ENCODE results near the gene TP63.

The TP63 gene

DNA sequence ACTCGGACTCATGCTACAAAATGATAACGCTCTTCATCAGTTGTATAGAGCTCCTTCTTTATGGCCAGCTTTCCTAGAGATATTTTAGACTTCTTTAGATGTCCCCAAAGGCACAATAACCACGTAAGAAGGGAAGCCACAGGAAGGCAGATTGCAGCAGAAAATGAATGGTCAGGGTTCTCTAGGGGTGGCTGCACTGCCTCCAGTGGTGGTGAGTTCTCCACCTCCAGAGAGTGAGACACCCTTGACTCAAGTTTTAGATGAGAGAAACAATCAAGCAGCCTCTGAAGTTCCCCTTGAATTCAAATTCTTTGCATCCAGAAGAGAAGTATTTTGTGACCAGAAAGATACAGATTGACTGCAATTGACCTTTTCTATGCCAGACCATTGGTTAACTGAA is 191.5 kb downstream of the TP63 start:
- H3K27me3 ChIP-seq (ENCODE audit: control insufficient read depth in 5 of 5, insufficient read depth in 4 of 5, low read length in 5 of 5): no peaks in the 10 kb centered on the region
- no peak overlapping the region for H3K9ac ChIP-seq (ENCODE audit: low read length in 5 of 5)
- H3K4me3 ChIP-seq (ENCODE audit: low read depth in 1 of 5, low read length in 5 of 5): no peak overlapping the region
- H3K27ac ChIP-seq (ENCODE audit: low read depth, low read length): no peak overlapping the region
- no peaks in the 10 kb centered on the region for H3K36me3 ChIP-seq (ENCODE audit: control insufficient read depth in 5 of 5, insufficient read depth in 5 of 5, low read length in 5 of 5)
- H3K4me1 ChIP-seq (ENCODE audit: control insufficient read depth in 5 of 5, insufficient read depth in 5 of 5, low read length in 5 of 5): no peaks in the 10 kb centered on the region
- H3K9me3 ChIP-seq (ENCODE audit: control insufficient read depth in 5 of 5, low read length in 5 of 5): no peaks in the 10 kb centered on the region

DNA sequence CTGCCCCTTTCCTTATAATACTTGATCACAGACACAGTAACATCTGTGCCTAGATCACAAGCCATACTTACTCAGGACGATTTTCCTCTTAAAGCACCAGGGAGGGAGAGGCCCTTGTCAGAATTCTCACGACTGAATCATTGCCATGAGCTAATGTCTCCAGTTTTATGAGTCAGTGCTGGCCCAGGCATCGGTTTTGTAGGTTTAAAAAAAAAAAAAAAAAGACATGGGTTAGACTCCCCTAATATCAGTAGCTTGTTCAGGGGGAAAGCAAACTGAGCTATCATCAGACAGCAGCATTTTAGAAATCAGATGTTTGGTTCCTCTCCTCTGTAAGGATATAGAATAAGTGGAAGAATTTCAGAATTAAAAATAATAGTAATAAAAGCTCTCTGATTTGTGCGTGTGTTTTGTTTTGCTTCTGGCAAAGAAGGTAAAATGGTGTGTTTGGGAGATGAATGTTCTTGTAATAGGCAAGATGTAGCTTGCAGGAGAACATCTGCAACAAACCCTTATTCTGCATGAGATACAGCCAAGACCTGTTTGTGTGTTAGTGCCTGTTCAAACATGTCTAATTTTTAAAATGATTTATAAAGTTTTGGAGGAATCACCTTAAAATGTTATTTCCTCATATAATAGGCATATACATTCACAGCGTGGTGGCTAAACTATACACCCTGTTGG is 193.6 kb downstream of the TP63 start:
- H3K36me3 ChIP-seq (ENCODE audit: control insufficient read depth in 5 of 5, insufficient read depth in 5 of 5, low read length in 5 of 5): no peaks in the 10 kb centered on the region
- no peaks in the 10 kb centered on the region for H3K4me1 ChIP-seq (ENCODE audit: control insufficient read depth in 5 of 5, insufficient read depth in 5 of 5, low read length in 5 of 5)
- H3K9ac ChIP-seq (ENCODE audit: low read length in 5 of 5): no peak overlapping the region
- H3K27me3 ChIP-seq (ENCODE audit: control insufficient read depth in 5 of 5, insufficient read depth in 4 of 5, low read length in 5 of 5): no peaks in the 10 kb centered on the region
- no peak overlapping the region for H3K27ac ChIP-seq (ENCODE audit: low read depth, low read length)
- no peak overlapping the region for H3K4me3 ChIP-seq (ENCODE audit: low read depth in 1 of 5, low read length in 5 of 5)
- H3K9me3 ChIP-seq (ENCODE audit: control insufficient read depth in 5 of 5, low read length in 5 of 5): no peaks in the 10 kb centered on the region

DNA sequence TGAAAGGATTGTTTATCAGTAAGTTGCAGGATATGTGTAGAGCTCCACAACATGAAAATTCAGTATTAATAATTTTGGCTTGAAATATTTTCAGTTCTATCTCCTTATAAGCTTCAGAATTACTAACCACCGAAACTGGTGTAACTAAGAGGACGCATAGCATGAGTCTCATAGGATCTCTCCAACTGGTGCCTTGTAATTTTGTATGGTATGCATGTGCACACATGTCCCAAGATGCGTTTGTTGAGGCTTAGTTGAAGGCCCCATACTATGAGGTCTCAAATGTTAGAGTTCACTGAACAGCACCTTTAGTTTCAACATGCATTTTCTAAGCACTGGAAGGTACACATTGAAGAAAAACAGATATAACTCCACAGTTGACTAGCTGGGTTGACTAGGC is 195.4 kb downstream of the TP63 start:
- Histone ChIP-seq H3K27ac (ENCODE audit: low read depth, low read length) (no peak overlapping the region), H3K4me1 (ENCODE audit: control insufficient read depth in 5 of 5, insufficient read depth in 5 of 5, low read length in 5 of 5) (no peaks in the 10 kb centered on the region), H3K4me3 (ENCODE audit: low read depth in 1 of 5, low read length in 5 of 5) (no peak overlapping the region), H3K36me3 (ENCODE audit: control insufficient read depth in 5 of 5, insufficient read depth in 5 of 5, low read length in 5 of 5) (no peaks in the 10 kb centered on the region), H3K27me3 (ENCODE audit: control insufficient read depth in 5 of 5, insufficient read depth in 4 of 5, low read length in 5 of 5) (no peaks in the 10 kb centered on the region), H3K9me3 (ENCODE audit: control insufficient read depth in 5 of 5, low read length in 5 of 5) (no peaks in the 10 kb centered on the region), H3K9ac (ENCODE audit: low read length in 5 of 5) (no peak overlapping the region)

DNA sequence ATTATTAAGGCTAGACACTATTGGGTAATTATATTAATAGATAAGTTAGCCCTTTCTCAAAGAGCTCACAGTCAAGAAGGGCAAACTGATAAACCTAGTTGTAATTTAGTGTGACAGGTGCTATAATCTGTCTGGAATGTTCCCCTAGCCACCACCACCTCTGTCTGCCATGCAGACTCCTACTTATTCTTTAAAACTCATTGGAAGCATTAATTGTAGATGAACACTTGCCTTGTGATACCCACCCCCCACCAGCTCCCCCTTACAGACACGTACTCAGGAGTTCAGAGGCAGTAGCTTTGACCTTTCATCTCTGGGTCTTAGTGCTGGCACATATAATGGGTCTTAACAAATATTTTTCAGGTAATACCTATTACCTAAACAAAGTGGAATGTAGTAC is 195.9 kb downstream of the TP63 start:
- H3K36me3 ChIP-seq (ENCODE audit: control insufficient read depth in 5 of 5, insufficient read depth in 5 of 5, low read length in 5 of 5): no peaks in the 10 kb centered on the region
- no peak overlapping the region for H3K27ac ChIP-seq (ENCODE audit: low read depth, low read length)
- H3K27me3 ChIP-seq (ENCODE audit: control insufficient read depth in 5 of 5, insufficient read depth in 4 of 5, low read length in 5 of 5): no peaks in the 10 kb centered on the region
- no peaks in the 10 kb centered on the region for H3K4me1 ChIP-seq (ENCODE audit: control insufficient read depth in 5 of 5, insufficient read depth in 5 of 5, low read length in 5 of 5)
- H3K4me3 ChIP-seq (ENCODE audit: low read depth in 1 of 5, low read length in 5 of 5): no peak overlapping the region
- H3K9ac ChIP-seq (ENCODE audit: low read length in 5 of 5): no peak overlapping the region
- H3K9me3 ChIP-seq (ENCODE audit: control insufficient read depth in 5 of 5, low read length in 5 of 5): no peaks in the 10 kb centered on the region

DNA sequence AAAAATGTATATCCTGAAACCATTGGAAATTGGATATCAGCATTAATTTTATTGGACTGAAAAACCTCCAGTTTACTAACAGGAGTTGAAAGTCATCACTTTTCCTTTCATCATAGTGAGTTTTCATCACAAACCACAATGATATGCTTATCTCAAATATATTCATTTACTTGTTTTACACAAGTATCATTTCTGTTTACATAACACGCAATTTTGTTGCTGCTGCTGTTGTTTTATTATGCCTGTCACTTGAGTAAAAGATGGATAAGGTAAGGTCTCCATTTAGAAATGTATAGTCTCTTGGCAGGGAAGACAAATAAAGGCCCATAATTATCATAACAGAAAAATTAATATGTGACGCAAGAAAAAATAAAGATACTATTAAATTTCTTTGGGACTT is 199.2 kb downstream of the TP63 start:
- no peaks in the 10 kb centered on the region for H3K36me3 ChIP-seq (ENCODE audit: control insufficient read depth in 5 of 5, insufficient read depth in 5 of 5, low read length in 5 of 5)
- no peak overlapping the region for H3K4me3 ChIP-seq (ENCODE audit: low read depth in 1 of 5, low read length in 5 of 5)
- no peak overlapping the region for H3K9ac ChIP-seq (ENCODE audit: low read length in 5 of 5)
- H3K27ac ChIP-seq (ENCODE audit: low read depth, low read length): no peak overlapping the region
- H3K9me3 ChIP-seq (ENCODE audit: control insufficient read depth in 5 of 5, low read length in 5 of 5): no peaks in the 10 kb centered on the region
- H3K4me1 ChIP-seq (ENCODE audit: control insufficient read depth in 5 of 5, insufficient read depth in 5 of 5, low read length in 5 of 5): no peaks in the 10 kb centered on the region
- H3K27me3 ChIP-seq (ENCODE audit: control insufficient read depth in 5 of 5, insufficient read depth in 4 of 5, low read length in 5 of 5): no peaks in the 10 kb centered on the region

DNA sequence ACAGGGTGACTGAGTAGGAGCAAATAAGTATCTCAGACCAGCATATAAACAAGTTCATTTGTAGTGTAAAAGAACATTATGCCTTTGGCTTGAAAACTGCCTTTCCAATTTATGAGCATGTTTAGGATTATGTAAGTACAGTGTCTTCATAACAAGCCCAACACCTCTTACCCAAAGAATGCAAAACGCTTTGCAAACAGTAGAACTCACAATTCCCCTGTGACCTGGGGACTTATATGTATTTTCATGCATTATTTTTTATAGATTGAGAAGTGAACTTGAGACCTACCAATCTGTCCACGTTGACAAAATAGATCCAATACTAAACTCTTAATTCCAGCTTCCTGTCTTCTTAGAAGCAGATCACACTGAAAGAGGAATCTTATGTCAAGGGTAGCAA is 202.1 kb downstream of the TP63 start:
- Histone ChIP-seq H3K27ac (ENCODE audit: low read depth, low read length) (no peak overlapping the region), H3K4me1 (ENCODE audit: control insufficient read depth in 5 of 5, insufficient read depth in 5 of 5, low read length in 5 of 5) (no peaks in the 10 kb centered on the region), H3K9ac (ENCODE audit: low read length in 5 of 5) (no peak overlapping the region), H3K4me3 (ENCODE audit: low read depth in 1 of 5, low read length in 5 of 5) (no peak overlapping the region), H3K27me3 (ENCODE audit: control insufficient read depth in 5 of 5, insufficient read depth in 4 of 5, low read length in 5 of 5) (no peaks in the 10 kb centered on the region), H3K9me3 (ENCODE audit: control insufficient read depth in 5 of 5, low read length in 5 of 5) (no peaks in the 10 kb centered on the region), H3K36me3 (ENCODE audit: control insufficient read depth in 5 of 5, insufficient read depth in 5 of 5, low read length in 5 of 5) (no peaks in the 10 kb centered on the region)

DNA sequence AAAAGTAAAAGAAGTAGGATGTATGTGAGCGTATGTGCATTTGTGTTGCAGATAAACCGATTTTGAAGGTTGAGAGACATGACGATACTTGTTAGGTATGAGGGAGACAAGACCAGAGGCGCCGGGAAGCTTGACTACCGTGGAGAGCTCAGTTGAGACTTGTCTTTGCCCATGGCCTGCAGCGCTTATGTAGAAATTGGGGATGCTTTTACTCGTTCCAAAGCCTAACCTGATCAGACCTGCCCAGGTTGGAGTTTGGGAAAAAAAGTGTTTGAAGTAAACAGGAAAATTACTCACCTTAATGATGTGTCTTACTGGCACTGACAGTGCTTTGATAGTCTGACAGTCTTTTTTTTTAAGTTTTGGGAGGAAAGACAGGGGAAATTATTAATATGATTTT is 202.8 kb downstream of the TP63 start:
- Histone ChIP-seq H3K9me3 (ENCODE audit: control insufficient read depth in 5 of 5, low read length in 5 of 5) (no peaks in the 10 kb centered on the region), H3K4me1 (ENCODE audit: control insufficient read depth in 5 of 5, insufficient read depth in 5 of 5, low read length in 5 of 5) (no peaks in the 10 kb centered on the region), H3K27me3 (ENCODE audit: control insufficient read depth in 5 of 5, insufficient read depth in 4 of 5, low read length in 5 of 5) (no peaks in the 10 kb centered on the region), H3K4me3 (ENCODE audit: low read depth in 1 of 5, low read length in 5 of 5) (no peak overlapping the region), H3K27ac (ENCODE audit: low read depth, low read length) (no peak overlapping the region), H3K36me3 (ENCODE audit: control insufficient read depth in 5 of 5, insufficient read depth in 5 of 5, low read length in 5 of 5) (no peaks in the 10 kb centered on the region), H3K9ac (ENCODE audit: low read length in 5 of 5) (no peak overlapping the region)

DNA sequence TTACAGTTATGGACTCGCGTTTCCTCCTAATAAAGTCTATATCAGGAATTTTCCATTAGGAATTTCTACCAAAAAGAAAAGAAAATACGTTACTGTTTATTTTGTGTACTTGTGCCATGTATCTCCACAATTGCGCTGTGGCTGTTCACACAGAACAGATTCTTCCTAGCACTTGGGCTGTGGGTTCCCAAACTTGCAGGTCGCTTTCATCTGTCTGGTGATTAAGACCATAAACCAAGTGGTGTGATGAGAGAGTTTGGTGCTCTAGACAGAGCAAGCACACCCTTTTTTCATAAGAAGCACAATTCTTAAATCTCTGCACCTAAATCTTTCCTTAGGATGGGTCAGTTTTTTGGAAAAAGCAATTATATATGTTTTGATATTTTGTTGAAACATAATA is 203.3 kb downstream of the TP63 start:
- Histone ChIP-seq H3K9ac (ENCODE audit: low read length in 5 of 5) (no peak overlapping the region), H3K4me3 (ENCODE audit: low read depth in 1 of 5, low read length in 5 of 5) (no peak overlapping the region), H3K9me3 (ENCODE audit: control insufficient read depth in 5 of 5, low read length in 5 of 5) (no peaks in the 10 kb centered on the region), H3K4me1 (ENCODE audit: control insufficient read depth in 5 of 5, insufficient read depth in 5 of 5, low read length in 5 of 5) (peaks cover 0 to under 1% (median 0%) of the 10 kb centered on the region in 5 donors), H3K36me3 (ENCODE audit: control insufficient read depth in 5 of 5, insufficient read depth in 5 of 5, low read length in 5 of 5) (no peaks in the 10 kb centered on the region), H3K27me3 (ENCODE audit: control insufficient read depth in 5 of 5, insufficient read depth in 4 of 5, low read length in 5 of 5) (no peaks in the 10 kb centered on the region), H3K27ac (ENCODE audit: low read depth, low read length) (no peak overlapping the region)

DNA sequence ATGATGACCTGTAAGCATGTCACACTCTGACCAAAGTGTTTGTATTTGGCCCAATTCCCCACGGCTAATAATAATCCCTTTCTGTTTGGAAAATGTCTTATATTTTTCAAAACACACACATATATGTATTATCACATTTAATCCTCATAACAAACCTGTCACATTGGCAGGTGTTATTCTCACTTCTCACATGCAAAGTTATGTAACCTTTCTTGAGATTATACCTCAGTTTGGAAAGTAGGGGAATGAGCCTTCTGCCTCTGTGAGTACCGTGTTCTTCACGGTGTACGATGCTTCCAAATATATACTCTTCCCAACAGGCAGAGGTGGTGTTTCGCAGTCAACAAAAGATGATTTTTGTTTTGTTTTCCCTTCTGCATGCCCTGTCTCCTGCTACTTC is 205.6 kb downstream of the TP63 start:
- Histone ChIP-seq H3K9ac (ENCODE audit: low read length in 5 of 5) (no peak overlapping the region), H3K4me3 (ENCODE audit: low read depth in 1 of 5, low read length in 5 of 5) (no peak overlapping the region), H3K4me1 (ENCODE audit: control insufficient read depth in 5 of 5, insufficient read depth in 5 of 5, low read length in 5 of 5) (peaks cover 0 to 3% (median 0%) of the 10 kb centered on the region in 5 donors), H3K27me3 (ENCODE audit: control insufficient read depth in 5 of 5, insufficient read depth in 4 of 5, low read length in 5 of 5) (no peaks in the 10 kb centered on the region), H3K36me3 (ENCODE audit: control insufficient read depth in 5 of 5, insufficient read depth in 5 of 5, low read length in 5 of 5) (no peaks in the 10 kb centered on the region), H3K27ac (ENCODE audit: low read depth, low read length) (no peak overlapping the region), H3K9me3 (ENCODE audit: control insufficient read depth in 5 of 5, low read length in 5 of 5) (no peaks in the 10 kb centered on the region)

DNA sequence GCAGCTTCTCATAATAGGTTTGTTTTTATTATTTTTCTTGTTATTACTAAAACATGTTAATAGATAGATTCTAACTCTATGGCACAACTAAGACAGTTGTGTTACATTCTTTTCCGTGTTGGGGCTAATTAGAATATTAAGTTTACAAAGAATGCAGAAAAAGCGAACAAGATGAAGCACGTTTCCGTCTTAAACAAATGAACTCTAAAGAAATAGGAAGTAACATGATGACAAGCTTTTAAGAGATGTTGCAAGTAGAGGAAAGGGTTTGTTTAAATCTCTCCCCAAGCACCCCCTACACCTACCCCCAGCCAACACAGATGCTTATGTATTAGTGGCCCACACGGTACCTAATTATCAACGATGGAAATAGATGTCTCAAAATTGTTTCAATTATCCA is 207.1 kb downstream of the TP63 start:
- Histone ChIP-seq H3K4me3 (ENCODE audit: low read depth in 1 of 5, low read length in 5 of 5) (no peak overlapping the region), H3K9ac (ENCODE audit: low read length in 5 of 5) (no peak overlapping the region), H3K4me1 (ENCODE audit: control insufficient read depth in 5 of 5, insufficient read depth in 5 of 5, low read length in 5 of 5) (peaks cover 0 to 3% (median 0%) of the 10 kb centered on the region in 5 donors), H3K27ac (ENCODE audit: low read depth, low read length) (no peak overlapping the region), H3K27me3 (ENCODE audit: control insufficient read depth in 5 of 5, insufficient read depth in 4 of 5, low read length in 5 of 5) (no peaks in the 10 kb centered on the region), H3K36me3 (ENCODE audit: control insufficient read depth in 5 of 5, insufficient read depth in 5 of 5, low read length in 5 of 5) (no peaks in the 10 kb centered on the region), H3K9me3 (ENCODE audit: control insufficient read depth in 5 of 5, low read length in 5 of 5) (no peaks in the 10 kb centered on the region)

DNA sequence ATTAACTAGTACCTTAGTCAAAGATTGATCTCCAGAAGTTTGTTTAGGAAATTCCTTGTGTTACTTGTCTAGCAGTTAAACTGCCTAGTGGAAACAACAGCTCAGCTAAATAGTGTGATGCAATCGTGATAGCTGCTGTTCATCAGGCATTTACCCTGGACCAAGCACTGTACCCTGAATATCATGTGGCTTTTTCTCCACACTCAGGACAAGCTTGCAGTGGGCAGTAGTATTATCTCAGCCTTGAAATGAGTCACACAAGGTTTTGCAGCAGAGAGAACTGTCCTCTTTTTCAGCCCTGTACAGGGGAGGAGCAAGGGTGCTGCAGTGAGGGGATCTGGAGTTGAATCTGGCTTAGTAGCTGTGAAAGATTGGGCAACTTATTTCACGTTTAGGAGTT is 208.4 kb downstream of the TP63 start:
- no peaks in the 10 kb centered on the region for H3K27me3 ChIP-seq (ENCODE audit: control insufficient read depth in 5 of 5, insufficient read depth in 4 of 5, low read length in 5 of 5)
- H3K4me1 ChIP-seq (ENCODE audit: control insufficient read depth in 5 of 5, insufficient read depth in 5 of 5, low read length in 5 of 5): peaks cover 0 to 3% (median 0%) of the 10 kb centered on the region in 5 donors
- H3K9me3 ChIP-seq (ENCODE audit: control insufficient read depth in 5 of 5, low read length in 5 of 5): no peaks in the 10 kb centered on the region
- no peak overlapping the region for H3K9ac ChIP-seq (ENCODE audit: low read length in 5 of 5)
- no peak overlapping the region for H3K4me3 ChIP-seq (ENCODE audit: low read depth in 1 of 5, low read length in 5 of 5)
- H3K27ac ChIP-seq (ENCODE audit: low read depth, low read length): no peak overlapping the region
- H3K36me3 ChIP-seq (ENCODE audit: control insufficient read depth in 5 of 5, insufficient read depth in 5 of 5, low read length in 5 of 5): no peaks in the 10 kb centered on the region
